Measurements from ENCODE around the gene GIMD1. TPM values are rescaled to one million over a fixed set of nuclear protein-coding genes. Genes with fewer than 3 reads are reported as not detected.
A peak's percentile ranks its signal among the peaks of the same experiment; 100 is the strongest.
"Not testable (repeated sequence)": the region's sequence is repeated elsewhere in the genome, so short reads cannot be mapped to it uniquely, and the experiment has no call there.

The GIMD1 gene
- total RNA-seq: not detected in 2 replicates

GRCh38 chr4:106368678-106369077 lies at the start of gene GIMD1:
Gene GIMD1 (minus strand): TSS chr4:106368778. CDS start chr4:106367435, 1,343 bp downstream.
- no peak for DNase-seq

- DNase-seq: no peak
Measured at GRCh38 chr4:106414366-106414765, 45.8 kb upstream of the GIMD1 start.

- DNase-seq: no peak
Measured at GRCh38 chr4:106409901-106410889, 41.6 kb upstream of the GIMD1 start.

- DNase-seq: not testable (repeated sequence)
Measured at GRCh38 chr4:106408004-106408403, 39.4 kb upstream of the GIMD1 start.

GRCh38 chr4:106401157-106401556 lies 32.6 kb upstream of the GIMD1 start:
- DNase-seq: no peak

GRCh38 chr4:106398898-106399297 lies 30.3 kb upstream of the GIMD1 start:
- not testable (repeated sequence) for DNase-seq

GRCh38 chr4:106395582-106395981 lies 27.0 kb upstream of the GIMD1 start:
- DNase-seq: no peak

- DNase-seq: no peak
Measured at GRCh38 chr4:106385853-106386393, 17.3 kb upstream of the GIMD1 start.

- DNase-seq: no peak
Measured at GRCh38 chr4:106384878-106385277, 16.3 kb upstream of the GIMD1 start.

- no peak for DNase-seq
Measured at GRCh38 chr4:106380179-106380578, 11.6 kb upstream of the GIMD1 start.

- no peak for DNase-seq
Measured at GRCh38 chr4:106373026-106373425, 4.4 kb upstream of the GIMD1 start.

- DNase-seq: no peak
Measured at GRCh38 chr4:106371161-106371560, 2.6 kb upstream of the GIMD1 start.

GRCh38 chr4:106370214-106370613 lies 1.6 kb upstream of the GIMD1 start:
- no peak for DNase-seq

GRCh38 chr4:106369456-106370060 lies 980 bp upstream of the GIMD1 start:
- DNase-seq: peak; percentile 90

- no peak for DNase-seq
Measured at GRCh38 chr4:106367072-106367471, 1.5 kb downstream of the GIMD1 start.

- DNase-seq: no peak
Measured at GRCh38 chr4:106366026-106366425, 2.6 kb downstream of the GIMD1 start.

- DNase-seq: peak; percentile 91
Measured at GRCh38 chr4:106365613-106366012, 3.0 kb downstream of the GIMD1 start.

- DNase-seq: no peak
Measured at GRCh38 chr4:106364282-106364681, 4.3 kb downstream of the GIMD1 start.

GRCh38 chr4:106362086-106362825 lies 6.3 kb downstream of the GIMD1 start:
- no peak for DNase-seq

GRCh38 chr4:106358899-106359298 lies 9.7 kb downstream of the GIMD1 start:
- no peak for DNase-seq

- DNase-seq: no peak
Measured at GRCh38 chr4:106355193-106355592, 13.4 kb downstream of the GIMD1 start.

GRCh38 chr4:106353786-106354185 lies 14.8 kb downstream of the GIMD1 start:
- DNase-seq: no peak

- no peak for DNase-seq
Measured at GRCh38 chr4:106351016-106351415, 17.6 kb downstream of the GIMD1 start.
